ENCODE results near the gene ARHGAP45.
A peak's percentile ranks its signal among the peaks of the same experiment; 100 is the strongest.

The ARHGAP45 gene

GRCh38 chr19:1121395-1121794, 54.4 kb downstream of the ARHGAP45 start:
- H3K9me3 ChIP-seq (ENCODE audit: severe bottlenecking) = no peaks in the 10 kb centered on the region
- TF ChIP-seq, protein P1, sequence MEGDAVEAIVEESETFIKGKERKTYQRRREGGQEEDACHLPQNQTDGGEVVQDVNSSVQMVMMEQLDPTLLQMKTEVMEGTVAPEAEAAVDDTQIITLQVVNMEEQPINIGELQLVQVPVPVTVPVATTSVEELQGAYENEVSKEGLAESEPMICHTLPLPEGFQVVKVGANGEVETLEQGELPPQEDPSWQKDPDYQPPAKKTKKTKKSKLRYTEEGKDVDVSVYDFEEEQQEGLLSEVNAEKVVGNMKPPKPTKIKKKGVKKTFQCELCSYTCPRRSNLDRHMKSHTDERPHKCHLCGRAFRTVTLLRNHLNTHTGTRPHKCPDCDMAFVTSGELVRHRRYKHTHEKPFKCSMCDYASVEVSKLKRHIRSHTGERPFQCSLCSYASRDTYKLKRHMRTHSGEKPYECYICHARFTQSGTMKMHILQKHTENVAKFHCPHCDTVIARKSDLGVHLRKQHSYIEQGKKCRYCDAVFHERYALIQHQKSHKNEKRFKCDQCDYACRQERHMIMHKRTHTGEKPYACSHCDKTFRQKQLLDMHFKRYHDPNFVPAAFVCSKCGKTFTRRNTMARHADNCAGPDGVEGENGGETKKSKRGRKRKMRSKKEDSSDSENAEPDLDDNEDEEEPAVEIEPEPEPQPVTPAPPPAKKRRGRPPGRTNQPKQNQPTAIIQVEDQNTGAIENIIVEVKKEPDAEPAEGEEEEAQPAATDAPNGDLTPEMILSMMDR (IDR thresholded peaks at IDR 0.05; ENCODE audit: low read depth, low read length) = no peak
- DNase-seq = no peak
- peaks cover 33% of the 10 kb centered on the region for H3K36me3 ChIP-seq
- no peak overlapping the region for H3K4me3 ChIP-seq (ENCODE audit: low read depth, low read length)
- H3K27me3 ChIP-seq (ENCODE audit: insufficient read depth, low read depth, severe bottlenecking) = no peaks in the 10 kb centered on the region
- no peak overlapping the region for H3K27ac ChIP-seq

- no peaks in the 10 kb centered on the region for H3K9me3 ChIP-seq (ENCODE audit: severe bottlenecking)
- DNase-seq = no peak
- no peak overlapping the region for H3K27ac ChIP-seq
- H3K4me3 ChIP-seq (ENCODE audit: low read depth, low read length) = no peak overlapping the region
- H3K27me3 ChIP-seq (ENCODE audit: insufficient read depth, low read depth, severe bottlenecking) = no peaks in the 10 kb centered on the region
- TF ChIP-seq, protein P1 (IDR thresholded peaks at IDR 0.05; ENCODE audit: low read depth, low read length) = no peak
- peaks cover 31% of the 10 kb centered on the region for H3K36me3 ChIP-seq
Observed at GRCh38 chr19:1122021-1122971, 55.3 kb downstream of the ARHGAP45 start.

- H3K9me3 ChIP-seq (ENCODE audit: severe bottlenecking) = no peaks in the 10 kb centered on the region
- DNase-seq = peak; percentile 86
- no peaks in the 10 kb centered on the region for H3K27me3 ChIP-seq (ENCODE audit: insufficient read depth, low read depth, severe bottlenecking)
- peaks cover 33% of the 10 kb centered on the region for H3K36me3 ChIP-seq
- TF ChIP-seq, protein P1 (IDR thresholded peaks at IDR 0.05; ENCODE audit: low read depth, low read length) = no peak
- H3K4me3 ChIP-seq (ENCODE audit: low read depth, low read length) = no peak overlapping the region
- no peak overlapping the region for H3K27ac ChIP-seq
Observed at GRCh38 chr19:1122972-1123363, 56.0 kb downstream of the ARHGAP45 start.

DNA sequence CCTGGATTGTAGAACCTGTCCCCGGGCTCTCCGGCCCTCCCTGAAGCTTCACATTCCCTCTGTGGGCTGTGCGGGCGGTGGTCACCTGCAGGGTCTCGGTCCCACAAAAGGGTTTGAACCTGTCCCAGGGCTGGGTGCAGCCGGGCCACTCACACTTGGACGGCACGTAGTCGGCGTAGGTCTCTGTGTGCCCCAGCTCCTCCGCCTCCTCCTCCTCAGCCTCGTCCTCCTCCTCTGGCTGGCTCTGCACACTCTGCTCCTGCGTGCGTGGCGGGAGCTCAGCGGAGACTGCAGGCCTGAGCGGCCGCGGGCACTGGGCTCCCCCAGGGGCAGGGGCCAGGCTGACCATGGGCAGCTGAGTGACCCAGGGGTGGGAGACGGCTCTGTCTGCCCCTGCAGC, 56.4 kb downstream of the ARHGAP45 start:
- Histone ChIP-seq H3K9me3 (ENCODE audit: severe bottlenecking) (no peaks in the 10 kb centered on the region), H3K36me3 (peaks cover 32% of the 10 kb centered on the region), H3K27me3 (ENCODE audit: insufficient read depth, low read depth, severe bottlenecking) (no peaks in the 10 kb centered on the region), H3K27ac (no peak overlapping the region), H3K4me3 (ENCODE audit: low read depth, low read length) (no peak overlapping the region)
- TF ChIP-seq, protein P1 (IDR thresholded peaks at IDR 0.05; ENCODE audit: low read depth, low read length) = no peak
- DNase-seq = no peak

- TF ChIP-seq, protein P1 (IDR thresholded peaks at IDR 0.05; ENCODE audit: low read depth, low read length) = no peak
- peaks cover 32% of the 10 kb centered on the region for H3K36me3 ChIP-seq
- no peak for DNase-seq
- H3K9me3 ChIP-seq (ENCODE audit: severe bottlenecking) = no peaks in the 10 kb centered on the region
- H3K27ac ChIP-seq = no peak overlapping the region
- H3K4me3 ChIP-seq (ENCODE audit: low read depth, low read length) = no peak overlapping the region
- no peaks in the 10 kb centered on the region for H3K27me3 ChIP-seq (ENCODE audit: insufficient read depth, low read depth, severe bottlenecking)
Observed at GRCh38 chr19:1123885-1124677, 57.1 kb downstream of the ARHGAP45 start.

Data from WERI-Rb-1 (cell line).